H1 (cell line): ENCODE measurements around the gene SBF1. TPM values are rescaled to one million over a fixed set of nuclear protein-coding genes. Genes with fewer than 3 reads are reported as not detected.

ENCODE experiments used
- CTCF ChIA-PET: fragments of 300-600 bp; sonication (Branson Sonifier 250); formaldehyde crosslinking; loops from one replicate; lab custom pipeline; 2021; ENCODE audit not compliant: partially characterized antibody; lab: Charles Lee
- POLR2A ChIA-PET: fragments of 300-600 bp; sonication (Branson Sonifier 250); formaldehyde crosslinking; loops from one replicate; lab custom pipeline; 2021; ENCODE audit warnings: inconsistent platforms; ENCODE audit not compliant: partially characterized antibody; lab: Charles Lee
- DNase-seq, 2 experiments: peaks; one replicate each; pipeline versions ENCODE4 v3.0.0 to v3.0.0-alpha.2; 2010 to 2022; ENCODE audit warnings: low spot score in 2 of 2, low read depth in 1 of 2, mixed read lengths in 1 of 2
- FAIRE-seq: peaks from 2 replicates; lab custom pipeline; 2011; peaks lifted over from hg19 to GRCh38; lab: Jason Lieb, UNC
- H2AFZ ChIP-seq: 2 replicates; pipeline ENCODE4 v1.8.1; 2012; ENCODE audit warnings: low read length, inconsistent platforms
- H2AK5ac ChIP-seq: 2 replicates; pipeline ENCODE4 v1.6.1; 2013; ENCODE audit warnings: low read depth, low read length
- H2BK120ac ChIP-seq: replicated peaks from 2 replicates; pipeline ENCODE3; 2013; ENCODE audit warnings: low read depth, low read length, inconsistent platforms
- H2BK12ac ChIP-seq: 2 replicates; pipeline ENCODE4 v1.6.1; 2013; ENCODE audit warnings: low read depth, low read length
- H2BK15ac ChIP-seq: 2 replicates; pipeline ENCODE4 v1.6.1; 2013; ENCODE audit warnings: low read length
- H2BK20ac ChIP-seq: 2 replicates; pipeline ENCODE4 v1.6.1; 2013; ENCODE audit warnings: low read length
- H2BK5ac ChIP-seq: 2 replicates; pipeline ENCODE4 v1.6.1; 2013; ENCODE audit warnings: low read depth, low read length
- H3K14ac ChIP-seq: 2 replicates; pipeline ENCODE4 v1.6.1; 2013; ENCODE audit warnings: inconsistent platforms; ENCODE audit not compliant: insufficient read length
- H3K18ac ChIP-seq: 2 replicates; pipeline ENCODE4 v1.6.1; 2013; ENCODE audit warnings: low read length; ENCODE audit errors: extremely low read depth
- H3K23ac ChIP-seq: 2 replicates; pipeline ENCODE4 v1.6.1; 2013; ENCODE audit warnings: inconsistent platforms; ENCODE audit not compliant: insufficient read length
- H3K23me2 ChIP-seq: 2 replicates; pipeline ENCODE4 v1.6.1; 2013; ENCODE audit warnings: low read depth, low read length
- H3K27ac ChIP-seq: 2 replicates; pipeline ENCODE4 v1.6.1; 2011; ENCODE audit warnings: low read depth, low read length, inconsistent platforms
- H3K27me3 ChIP-seq, 4 experiments: replicated peaks in 1 of 4; 1 replicate in 1 of 4; 2 replicates in 3 of 4; pipeline versions ENCODE4 v1.6.1 to v1.8.1; 2011 to 2013; ENCODE audit warnings: low read length in 3 of 4, mild to moderate bottlenecking in 3 of 4, inconsistent platforms in 2 of 4, mixed read lengths in 2 of 4, moderate library complexity in 1 of 4; ENCODE audit not compliant: control insufficient read depth in 3 of 4, insufficient read depth in 3 of 4; ENCODE audit errors: extremely low read depth in 1 of 4
- H3K36me3 ChIP-seq, 4 experiments: 2 replicates each; pipeline versions ENCODE4 v1.6.1 to v1.8.1; 2011 to 2013; ENCODE audit warnings: mild to moderate bottlenecking in 4 of 4, low read length in 3 of 4, moderate library complexity in 2 of 4, control low read depth in 1 of 4, inconsistent platforms in 1 of 4; ENCODE audit not compliant: insufficient read depth in 4 of 4, control insufficient read depth in 2 of 4
- H3K4ac ChIP-seq: replicated peaks from 2 replicates; pipeline ENCODE3; 2013; ENCODE audit warnings: low read length, low read depth, mixed read lengths, inconsistent platforms; ENCODE audit not compliant: insufficient read length
- H3K4me1 ChIP-seq, 4 experiments: replicated peaks in 1 of 4; 1 replicate in 1 of 4; 2 replicates in 3 of 4; pipeline versions ENCODE4 v1.6.1 to v1.8.1; 2011 to 2013; ENCODE audit warnings: low read length in 3 of 4, inconsistent platforms in 2 of 4, mixed read lengths in 1 of 4; ENCODE audit not compliant: insufficient read depth in 4 of 4, control insufficient read depth in 3 of 4
- H3K4me2 ChIP-seq, 2 experiments: 2 replicates each; pipeline versions ENCODE4 v1.6.1 to v1.8.1; 2011 to 2013; ENCODE audit warnings: low read depth in 2 of 2, low read length in 2 of 2, control low read depth in 1 of 2, inconsistent platforms in 1 of 2, mild to moderate bottlenecking in 1 of 2; ENCODE audit not compliant: insufficient read depth in 1 of 2
- H3K4me3 ChIP-seq, 4 experiments: fragments of 200-600, 300-600 bp in 1 of 4; sonication (generic), shearing (Covaris generic), sonication (Bioruptor Twin) in 1 of 4; 2 replicates each; pipeline versions ENCODE4 v1.5.1 to v1.8.1; 2011 to 2016; ENCODE audit warnings: low read length in 4 of 4, low read depth in 3 of 4, control low read depth in 2 of 4, inconsistent platforms in 2 of 4, mild to moderate bottlenecking in 2 of 4, mixed read lengths in 1 of 4, moderate library complexity in 1 of 4; ENCODE audit not compliant: insufficient read depth in 2 of 4; ENCODE audit errors: extremely low read depth in 1 of 4
- H3K56ac ChIP-seq: replicated peaks from 2 replicates; pipeline ENCODE3; 2013; ENCODE audit warnings: low read depth, mild to moderate bottlenecking, mixed read lengths, low read length, inconsistent platforms; ENCODE audit not compliant: insufficient read length
- H3K79me1 ChIP-seq: 2 replicates; pipeline ENCODE4 v1.6.1; 2013; ENCODE audit warnings: low read depth, low read length, control low read depth
- H3K79me2 ChIP-seq, 2 experiments: 2 replicates each; pipeline versions ENCODE4 v1.6.1 to v1.8.1; 2012 to 2013; ENCODE audit warnings: low read length in 2 of 2, mild to moderate bottlenecking in 2 of 2, inconsistent platforms in 1 of 2; ENCODE audit not compliant: insufficient read depth in 2 of 2, control insufficient read depth in 1 of 2
- H3K9ac ChIP-seq, 4 experiments: replicated peaks in 1 of 4; 1 replicate in 1 of 4; 2 replicates in 3 of 4; pipeline versions ENCODE4 v1.6.1 to v1.8.1; 2011 to 2013; ENCODE audit warnings: low read depth in 3 of 4, low read length in 3 of 4, control low read depth in 2 of 4, mild to moderate bottlenecking in 2 of 4, moderate library complexity in 2 of 4, inconsistent platforms in 1 of 4; ENCODE audit errors: extremely low read depth in 1 of 4
- H3K9me3 ChIP-seq, 2 experiments: 2 replicates each; pipeline versions ENCODE4 v1.6.1 to v1.8.1; 2012 to 2013; ENCODE audit warnings: mild to moderate bottlenecking in 2 of 2, moderate library complexity in 2 of 2, control low read depth in 1 of 2, inconsistent platforms in 1 of 2, low read depth in 1 of 2, low read length in 1 of 2, mixed read lengths in 1 of 2; ENCODE audit not compliant: insufficient read depth in 2 of 2
- H4K20me1 ChIP-seq, 2 experiments: replicated peaks in 1 of 2; 2 replicates each; pipeline versions ENCODE3 to v1.8.1; 2011 to 2013; ENCODE audit warnings: inconsistent platforms in 2 of 2, low read length in 2 of 2, mild to moderate bottlenecking in 1 of 2; ENCODE audit not compliant: insufficient read depth in 2 of 2, control insufficient read depth in 1 of 2
- H4K5ac ChIP-seq: 2 replicates; pipeline ENCODE4 v1.6.1; 2013; ENCODE audit warnings: low read length, low read depth, mixed read lengths, inconsistent platforms; ENCODE audit not compliant: insufficient read length
- H4K8ac ChIP-seq: 2 replicates; pipeline ENCODE4 v1.8.0; 2013; ENCODE audit warnings: mild to moderate bottlenecking, moderate library complexity, low read length, inconsistent platforms; ENCODE audit not compliant: insufficient read depth; ENCODE audit errors: extremely low read depth
- H4K91ac ChIP-seq: replicated peaks from 2 replicates; pipeline ENCODE3; 2013; ENCODE audit warnings: low read length, mixed read lengths, inconsistent platforms; ENCODE audit not compliant: insufficient read length
- CEBPB ChIP-seq: IDR thresholded peaks from 2 replicates; pipeline ENCODE4 v1.6.1; 2012; ENCODE audit warnings: low read depth, low read length
- CHD2 ChIP-seq: IDR thresholded peaks from 2 replicates; pipeline ENCODE4 v1.6.1; 2012; ENCODE audit warnings: low read length, improper control_type of control experiment
- CREB1 ChIP-seq: IDR thresholded peaks from 2 replicates; pipeline ENCODE4 v1.6.1; 2012; ENCODE audit warnings: inconsistent platforms
- E2F6 ChIP-seq: IDR thresholded peaks from 2 replicates; pipeline ENCODE4 v1.6.1; 2012; ENCODE audit warnings: inconsistent platforms
- JUN ChIP-seq: IDR thresholded peaks from 2 replicates; pipeline ENCODE4 v1.6.1; 2011; ENCODE audit warnings: low read depth, mild to moderate bottlenecking, improper control_type of control experiment, low read length
- KDM4A ChIP-seq: IDR thresholded peaks from one replicate; pipeline ENCODE4 v1.7.1; 2012; ENCODE audit warnings: low read depth, mild to moderate bottlenecking, moderate library complexity, low read length, inconsistent platforms; ENCODE audit not compliant: severe bottlenecking
- PHF8 ChIP-seq: fragments of 200-600 bp; sonication (generic); conservative IDR thresholded peaks from 2 replicates; pipeline ENCODE4 v1.7.1; 2012; ENCODE audit warnings: low read depth, mild to moderate bottlenecking, inconsistent platforms, low read length, moderate library complexity
- RBBP5 ChIP-seq: IDR thresholded peaks from 2 replicates; pipeline ENCODE4 v1.7.1; 2012; ENCODE audit warnings: low read depth, mild to moderate bottlenecking, inconsistent platforms, low read length, moderate library complexity, borderline replicate concordance
- RXRA ChIP-seq: IDR thresholded peaks from 2 replicates; pipeline ENCODE4 v1.6.1; 2011; ENCODE audit warnings: low read depth, mild to moderate bottlenecking, low read length, moderate library complexity; ENCODE audit not compliant: insufficient read depth
- SIX5 ChIP-seq: IDR thresholded peaks from 2 replicates; pipeline ENCODE4 v1.6.1; 2011; ENCODE audit warnings: mild to moderate bottlenecking, low read depth, low read length
- YY1 ChIP-seq: IDR thresholded peaks from 2 replicates; pipeline ENCODE4 v1.6.1; 2011; ENCODE audit warnings: low read depth, mild to moderate bottlenecking, low read length
- ZNF274 ChIP-seq: IDR thresholded peaks from 2 replicates; pipeline ENCODE4 v1.7.0; 2012; ENCODE audit warnings: low read length, borderline replicate concordance; ENCODE audit errors: extremely low read depth
- WGBS, 2 experiments: shearing (Covaris generic) in 1 of 2; methylation state at CpG; one replicate each; pipeline versions ENCODE4 v1.1.6 to v1.1.7; 2013 to 2015; ENCODE audit warnings: low lambda C conversion rate in 2 of 2, mixed read lengths in 2 of 2, inconsistent platforms in 1 of 2, low coverage in 1 of 2, missing lambda C conversion rate in 1 of 2; ENCODE audit not compliant: insufficient replicate concordance in 2 of 2, insufficient coverage in 1 of 2, insufficient read length in 1 of 2; ENCODE audit errors: extremely low coverage in 1 of 2, missing lambda C conversion rate in 1 of 2; 5-methylcytosine and 5-hydroxymethylcytosine counted together
- polyA plus RNA-seq, 7 experiments: library from polyadenylated mRNA; depleted of rRNA in 3 of 7; stranded (reverse) in 5 of 7; unstranded in 2 of 7; fragments of >200 nt in 5 of 7; fragments of 200-250 nt in 2 of 7; gene quantifications; 1 replicate in 5 of 7; 2 replicates in 1 of 7; 4 replicates in 1 of 7; pipeline versions ENCODE4 v1.2.1 to v1.2.3, GENCODE V29; 2011 to 2013; ENCODE audit warnings: missing spikeins in 2 of 7, mixed read lengths in 2 of 7
- total RNA-seq: library from RNA; stranded (reverse); fragmentation: NEBNext Ultra II Directional; extraction: Animal tissue kit (Norgen Biotek cat#: 25700); gene quantifications from 2 replicates; pipeline ENCODE4 v1.2.1, GENCODE V29; 2021

SBF1 gene
- total and polyA plus RNA-seq, 2 of the 8 experiments (the other 6 are each of a cell fraction or from before 2014, with no cell fraction given): 29.1 to 71.5 TPM

- no peak overlapping the region for H3K9ac ChIP-seq
- H3K23ac ChIP-seq: no peak overlapping the region
- H3K9me3 ChIP-seq: no peaks in the 10 kb centered on the region
- peaks cover 15 to 61% (median 53%) of the 10 kb centered on the region in 4 experiments for H3K36me3 ChIP-seq
- H4K5ac ChIP-seq: no peak overlapping the region
- H2BK120ac ChIP-seq: no peak overlapping the region
- H3K4me2 ChIP-seq: no peak overlapping the region
- no peaks in the 10 kb centered on the region for H3K79me2 ChIP-seq
- H2BK12ac ChIP-seq: no peak overlapping the region
- H3K23me2 ChIP-seq: no peaks in the 10 kb centered on the region
- POLR2A ChIA-PET: no interaction called here
- H2BK20ac ChIP-seq: no peak overlapping the region
- H3K18ac ChIP-seq: no peak overlapping the region
- TF ChIP-seq RBBP5 (no peak), KDM4A (no peak), CREB1 (no peak), E2F6 (no peak), CHD2 (no peak), ZNF274 (no peak), CEBPB (no peak), JUN (no peak), RXRA (no peak), YY1 (no peak), PHF8 (no peak), SIX5 (no peak)
- TF ChIP-seq, all 59 proteins: peak for 0
- Histone ChIP-seq H3K4me3 (no peak overlapping the region), H3K4me1 (no peaks in the 10 kb centered on the region), H4K91ac (no peak overlapping the region), H4K8ac (no peak overlapping the region), H2BK5ac (no peak overlapping the region), H2AK5ac (no peak overlapping the region), H3K27me3 (no peaks in the 10 kb centered on the region), H2AFZ (no peak overlapping the region), H4K20me1 (peaks cover 0 to 8% of the 10 kb centered on the region in 2 experiments), H3K56ac (no peak overlapping the region), H2BK15ac (no peak overlapping the region), H3K14ac (no peak overlapping the region), H3K79me1 (no peaks in the 10 kb centered on the region), H3K4ac (no peak overlapping the region), H3K27ac (no peak overlapping the region)
- DNase-seq: no peak
- FAIRE-seq: no peak
- CTCF ChIA-PET: interaction anchor here (0.5 to 1.4 kb wide), 2 partner anchors 19 to 21 kb away, joined by 4 read pairs; no protein-coding TSS in a partner anchor
- 91% methylated on average over 9 of the region's 9 CpGs; no CpG with 5 or more reads in 1 of the 2 experiments for WGBS, 2 experiments
Observed at GRCh38 chr22:50419116-50419515, 55.7 kb downstream of the SBF1 start.
